GM19452 (cell line): ENCODE results near the gene GREB1L.

Experiments used
- ATAC-seq: cut with Tn5 transposase; IDR thresholded peaks from one replicate; pipeline ENCODE4 v1.9.1; 2021; ENCODE audit not compliant: unreplicated experiment

GREB1L gene

DNA sequence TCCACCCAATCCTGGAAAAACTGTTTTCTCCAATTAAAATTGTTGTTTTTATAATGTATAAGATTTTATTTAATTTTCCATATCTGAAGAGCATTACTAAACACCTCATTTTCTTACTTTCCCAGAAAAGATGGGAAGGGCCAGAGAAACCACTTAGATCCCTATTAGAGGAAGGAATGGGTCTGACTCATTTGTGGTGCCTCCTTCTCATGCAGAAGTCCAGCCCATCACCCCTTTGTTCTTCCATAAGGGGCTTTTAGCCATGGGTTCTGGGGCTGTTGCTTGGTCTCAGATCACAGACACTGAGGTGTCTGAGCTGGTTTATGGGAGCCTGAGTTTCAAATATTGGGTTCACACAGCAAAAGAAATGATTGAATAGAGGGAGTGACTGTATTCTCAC, 206.3 kb downstream of the GREB1L start:
- ATAC-seq: no peak

GRCh38 chr18:21449367-21450290, 207.6 kb downstream of the GREB1L start:
- no peak for ATAC-seq

DNA sequence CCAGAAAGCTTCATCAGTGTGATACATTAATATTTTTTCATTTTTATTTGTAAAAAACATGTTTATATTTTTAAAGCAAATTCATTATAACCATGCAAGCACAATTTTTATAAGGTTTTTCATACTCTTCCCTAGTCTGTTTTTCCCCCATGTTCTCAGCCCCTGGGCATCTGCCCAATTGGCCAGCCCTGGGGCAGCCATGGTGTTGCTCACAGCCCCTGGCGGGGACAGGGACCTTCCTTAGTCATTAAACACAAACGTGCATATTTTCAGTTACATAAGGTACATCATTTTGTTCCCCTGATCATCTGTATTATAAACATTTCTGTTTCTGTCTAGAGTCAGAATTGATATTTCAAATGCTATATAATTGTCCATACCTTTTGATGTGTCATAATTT, 208.5 kb downstream of the GREB1L start:
- no peak for ATAC-seq

- no peak for ATAC-seq
These were observed 208.9 kb downstream of the GREB1L start for GRCh38 chr18:21450913-21451312.

- ATAC-seq: no peak
These were observed 209.8 kb downstream of the GREB1L start for GRCh38 chr18:21451851-21452250.

DNA sequence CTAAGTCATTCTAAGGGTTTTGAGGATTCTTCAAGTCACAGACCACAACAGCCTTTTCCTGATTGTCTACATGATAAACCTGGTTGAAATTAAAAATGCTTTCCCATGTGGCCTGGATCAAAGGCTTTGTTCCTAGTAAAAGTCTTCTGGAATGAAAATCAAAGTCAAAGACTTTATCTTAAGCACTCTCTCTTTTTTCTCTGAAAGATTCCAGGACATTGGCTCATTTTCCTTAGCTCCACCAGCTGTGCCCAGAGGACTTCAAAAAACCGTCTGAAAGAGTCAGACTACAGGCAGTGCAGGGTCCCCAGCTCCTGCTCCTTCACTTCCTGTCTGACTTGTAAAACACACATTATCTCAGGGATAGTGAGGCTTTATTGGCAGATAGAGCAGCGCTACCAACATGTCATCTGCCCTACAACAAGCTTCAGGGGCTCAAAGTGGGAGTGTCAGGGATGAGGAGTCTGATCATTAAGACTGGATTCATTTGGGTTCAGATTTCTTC, 210.3 kb downstream of the GREB1L start:
- ATAC-seq: no peak

- no peak for ATAC-seq
These were observed 210.9 kb downstream of the GREB1L start for GRCh38 chr18:21452796-21453510.

DNA sequence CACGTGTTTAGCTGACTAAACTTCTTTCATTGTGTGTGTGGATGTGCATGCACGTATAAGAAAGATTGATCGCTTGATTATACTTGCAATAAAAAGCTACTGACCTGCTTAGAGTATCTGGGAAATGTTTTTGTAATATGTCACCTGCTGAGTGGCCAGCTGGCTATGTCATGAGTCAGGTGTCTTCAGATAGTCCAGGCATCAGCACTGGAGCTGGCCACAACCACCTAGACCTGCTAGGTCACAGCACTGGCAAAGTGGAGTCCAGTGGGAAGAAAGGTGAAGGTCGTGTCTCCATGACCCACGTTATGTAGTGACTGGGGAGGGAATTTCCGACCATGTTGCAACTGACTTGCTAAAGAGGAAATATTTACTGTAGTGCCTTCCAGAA, 211.5 kb downstream of the GREB1L start:
- no peak for ATAC-seq

DNA sequence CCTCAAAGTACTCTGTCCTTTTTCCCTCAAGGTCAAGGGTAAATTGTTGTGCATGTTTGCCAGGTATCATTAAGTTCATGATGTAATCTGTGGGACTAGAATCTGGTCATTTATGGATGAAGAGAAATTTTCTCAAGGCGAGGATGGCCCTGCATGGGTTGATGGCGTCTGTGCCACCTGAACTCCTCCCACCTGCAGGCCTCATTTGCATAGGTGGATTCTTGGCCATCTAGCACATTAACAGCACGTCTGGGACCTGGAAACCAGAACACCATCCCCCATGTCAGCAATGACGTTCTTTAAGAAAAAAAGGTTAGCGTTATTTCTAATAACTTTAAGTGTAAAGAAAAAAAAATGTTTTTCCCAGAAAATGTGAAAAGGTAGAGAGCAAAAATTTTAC, 212.7 kb downstream of the GREB1L start:
- ATAC-seq: no peak

GRCh38 chr18:21456428-21457178, 214.6 kb downstream of the GREB1L start:
- ATAC-seq: no peak

DNA sequence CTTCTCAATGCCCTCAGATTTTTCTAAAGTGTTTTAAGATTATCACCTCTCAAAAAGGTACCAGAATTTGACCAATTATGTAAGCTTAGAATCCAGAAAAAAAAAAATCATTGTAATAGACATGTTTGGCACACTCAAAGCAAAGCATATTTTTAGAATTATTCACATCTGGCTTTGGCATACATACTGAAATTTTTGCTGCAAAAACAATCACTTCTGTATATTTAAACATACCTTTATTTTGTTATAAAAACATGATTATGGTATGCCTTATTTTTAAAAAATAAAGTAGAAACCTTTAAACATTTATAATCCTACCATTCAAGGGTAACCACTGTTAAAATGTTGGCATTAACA, 215.1 kb downstream of the GREB1L start:
- ATAC-seq: no peak

DNA sequence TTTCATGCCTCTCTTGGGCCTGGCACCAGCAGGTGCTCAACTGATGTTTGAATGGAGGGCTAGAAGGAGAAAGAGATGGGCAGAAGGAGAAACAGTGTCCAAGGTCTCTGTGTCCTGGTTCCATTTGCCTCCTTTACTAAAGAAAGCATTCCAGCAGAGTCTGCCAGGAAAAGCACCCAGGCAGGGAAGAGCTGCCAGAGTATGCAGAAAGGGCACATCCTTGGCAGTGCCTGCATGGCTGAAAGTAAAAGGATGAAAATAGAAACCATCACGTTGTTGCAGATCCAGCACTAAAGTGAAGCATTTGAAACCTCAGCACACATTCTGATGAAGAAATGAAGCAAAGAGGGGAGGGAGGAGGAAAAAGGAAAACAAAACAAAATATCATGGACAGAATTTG, 216.3 kb downstream of the GREB1L start:
- ATAC-seq: no peak

- no peak for ATAC-seq
These were observed 216.8 kb downstream of the GREB1L start for GRCh38 chr18:21458788-21459187.

- no peak for ATAC-seq
These were observed 217.8 kb downstream of the GREB1L start for GRCh38 chr18:21459706-21460286.

- ATAC-seq: no peak
These were observed 219.4 kb downstream of the GREB1L start for GRCh38 chr18:21461460-21461859.

- ATAC-seq: no peak
These were observed 221.7 kb downstream of the GREB1L start for GRCh38 chr18:21463718-21464117.

GRCh38 chr18:21468514-21469164, 226.6 kb downstream of the GREB1L start:
- ATAC-seq: no peak

- ATAC-seq: no peak
These were observed 230.7 kb downstream of the GREB1L start for GRCh38 chr18:21472741-21473140.

GRCh38 chr18:21474621-21475020, 232.6 kb downstream of the GREB1L start:
- ATAC-seq: no peak

- no peak for ATAC-seq
These were observed 237.7 kb downstream of the GREB1L start for GRCh38 chr18:21479721-21480120.

GRCh38 chr18:21481739-21482138, 239.7 kb downstream of the GREB1L start:
- ATAC-seq: no peak
